Ishikawa (cell line): ENCODE results near the gene TIAM2.

Experiments
- CEBPB ChIP-seq: IDR thresholded peaks from 2 replicates; pipeline ENCODE4 v1.6.1; 2012
- CREB1 ChIP-seq: IDR thresholded peaks from 2 replicates; pipeline ENCODE4 v1.6.1; 2012; ENCODE audit warnings: low read depth
- EGR1 ChIP-seq: IDR thresholded peaks from 2 replicates; pipeline ENCODE4 v1.6.1; 2012
- EP300 ChIP-seq: IDR thresholded peaks from 2 replicates; pipeline ENCODE4 v1.6.1; 2012; ENCODE audit warnings: borderline replicate concordance
- FOXM1 ChIP-seq: IDR thresholded peaks from 2 replicates; pipeline ENCODE4 v1.6.1; 2012; ENCODE audit warnings: low read depth, borderline replicate concordance
- MAX ChIP-seq: IDR thresholded peaks from 2 replicates; pipeline ENCODE4 v1.6.1; 2012
- NFIC ChIP-seq: IDR thresholded peaks from 2 replicates; pipeline ENCODE4 v1.6.1; 2012
- RAD21 ChIP-seq: IDR thresholded peaks from 2 replicates; pipeline ENCODE4 v1.6.1; 2012; ENCODE audit warnings: low read depth
- REST ChIP-seq: IDR thresholded peaks from 2 replicates; pipeline ENCODE4 v1.6.1; 2012; ENCODE audit warnings: low read depth, mild to moderate bottlenecking
- TAF1 ChIP-seq: IDR thresholded peaks from 2 replicates; pipeline ENCODE4 v1.6.1; 2012; ENCODE audit warnings: low read depth, mild to moderate bottlenecking
- TCF12 ChIP-seq: IDR thresholded peaks from 2 replicates; pipeline ENCODE4 v1.6.1; 2012; ENCODE audit warnings: low read depth
- TEAD4 ChIP-seq: IDR thresholded peaks from 2 replicates; pipeline ENCODE4 v1.6.1; 2012
- USF1 ChIP-seq: IDR thresholded peaks from 2 replicates; pipeline ENCODE4 v1.6.1; 2012
- YY1 ChIP-seq: IDR thresholded peaks from 2 replicates; pipeline ENCODE4 v1.6.1; 2012; ENCODE audit warnings: low read depth
- ZBTB7A ChIP-seq: IDR thresholded peaks from 2 replicates; pipeline ENCODE4 v1.6.1; 2012; ENCODE audit warnings: low read depth

Gene TIAM2

GRCh38 chr6:155142168-155143028, 147.3 kb downstream of the TIAM2 start:
- TF ChIP-seq CEBPB (no peak), MAX (no peak), ZBTB7A (no peak), YY1 (no peak), TAF1 (no peak), NFIC (no peak), CREB1 (no peak), TCF12 (no peak), USF1 (no peak)

GRCh38 chr6:155143029-155143577, 148.0 kb downstream of the TIAM2 start:
- TF ChIP-seq TEAD4, result no peak
- TF ChIP-seq EGR1, result no peak
- no peak for TF ChIP-seq MAX
- no peak for TF ChIP-seq EP300
- TF ChIP-seq FOXM1, result no peak
- no peak for TF ChIP-seq CEBPB
- TF ChIP-seq CREB1, result no peak
- no peak for TF ChIP-seq YY1
- TF ChIP-seq RAD21, result no peak
- no peak for TF ChIP-seq REST
- no peak for TF ChIP-seq TAF1
- TF ChIP-seq ZBTB7A, result no peak
- no peak for TF ChIP-seq NFIC

- TF ChIP-seq EGR1 (no peak), USF1 (no peak), MAX (no peak), RAD21 (no peak), NFIC (no peak), TCF12 (no peak), FOXM1 (no peak), TAF1 (no peak), REST (no peak), CREB1 (no peak), TEAD4 (no peak), YY1 (no peak), ZBTB7A (no peak), EP300 (no peak), CEBPB (no peak)
Measured at GRCh38 chr6:155143578-155144106, 148.5 kb downstream of the TIAM2 start.

GRCh38 chr6:155146205-155146604, 151.1 kb downstream of the TIAM2 start:
- TF ChIP-seq TAF1 (no peak), TCF12 (no peak), TEAD4 (no peak), EP300 (no peak), MAX (no peak), USF1 (no peak), RAD21 (no peak), REST (no peak), YY1 (no peak), ZBTB7A (no peak), EGR1 (no peak), NFIC (no peak), CREB1 (no peak), CEBPB (no peak), FOXM1 (no peak)
